HEK293 (cell line): Measurements from ENCODE around the gene ETNK2.
A peak's percentile ranks its signal among the peaks of the same experiment; 100 is the strongest.

Experiments
- CTCF ChIA-PET: fragments of 350-600 bp; formaldehyde crosslinking; extraction: SDS; loops from one replicate; lab custom pipeline; 2021; ENCODE audit warnings: antibody characterized with exemption; lab: Yijun Ruan, JAX
- POLR2A ChIA-PET: fragments of 300-600 bp; formaldehyde crosslinking; extraction: SDS; loops from one replicate; lab custom pipeline; 2020; ENCODE audit warnings: antibody characterized with exemption, inconsistent platforms; lab: Yijun Ruan, JAX
- H3K27ac ChIP-seq: fragments of 200-500 bp; sonication (Bioruptor generic); 2 replicates; pipeline ENCODE4 v1.5.1; 2014; ENCODE audit warnings: low read depth, low read length, control low read depth, inconsistent platforms; ENCODE audit errors: extremely low read depth
- H3K36me3 ChIP-seq, 2 experiments: fragments of 200-500 bp in 1 of 2; sonication (Bioruptor generic) in 1 of 2; 1 replicate in 1 of 2; 2 replicates in 1 of 2; pipeline ENCODE4 v1.5.1; 2014 to 2017; ENCODE audit warnings: inconsistent platforms in 2 of 2, low read length in 2 of 2; ENCODE audit not compliant: control insufficient read depth in 2 of 2, insufficient read depth in 1 of 2
- H3K4me1 ChIP-seq: fragments of 200-500 bp; sonication (Bioruptor generic); 2 replicates; pipeline ENCODE4 v1.5.1; 2014; ENCODE audit warnings: mild to moderate bottlenecking, low read length, inconsistent platforms; ENCODE audit not compliant: control insufficient read depth, insufficient read depth
- H3K4me3 ChIP-seq: 2 replicates; pipeline ENCODE4 v1.5.1; 2011; ENCODE audit warnings: low read depth, mild to moderate bottlenecking, control low read depth, low read length, moderate library complexity
- H3K9me3 ChIP-seq: fragments of 200-500 bp; sonication (Bioruptor generic); 2 replicates; pipeline ENCODE4 v1.5.1; 2014; ENCODE audit warnings: low read depth, low read length, inconsistent platforms; ENCODE audit not compliant: control insufficient read depth, insufficient read depth
- HOXA7 ChIP-seq: sonication (generic); formaldehyde crosslinking; IDR thresholded peaks from 2 replicates; pipeline ENCODE4 v1.8.1; 2022; ENCODE audit warnings: missing genetic modification reagents, borderline replicate concordance
- HOXC10 ChIP-seq: sonication (generic); formaldehyde crosslinking; IDR thresholded peaks from 2 replicates; pipeline ENCODE4 v1.8.1; 2023; ENCODE audit warnings: mild to moderate bottlenecking, missing genetic modification reagents
- KLF7 ChIP-seq: fragments of 450-650 bp; formaldehyde crosslinking; IDR thresholded peaks from 2 replicates; pipeline ENCODE4 v1.5.1; 2016; ENCODE audit warnings: missing biosample characterization, missing genetic modification characterization, borderline replicate concordance
- SALL2 ChIP-seq: fragments of 450-650 bp; formaldehyde crosslinking; IDR thresholded peaks from 2 replicates; pipeline ENCODE4 v1.5.0; 2017; ENCODE audit warnings: missing biosample characterization, mild to moderate bottlenecking, missing genetic modification characterization, borderline replicate concordance
- SCRT2 ChIP-seq: fragments of 450-650 bp; formaldehyde crosslinking; IDR thresholded peaks from 2 replicates; pipeline ENCODE4 v1.5.1; 2016; ENCODE audit warnings: missing biosample characterization, missing genetic modification characterization
- SP3 ChIP-seq: fragments of 450-650 bp; formaldehyde crosslinking; IDR thresholded peaks from 2 replicates; pipeline ENCODE4 v1.5.1; 2016; ENCODE audit warnings: missing biosample characterization, missing genetic modification characterization
- WT1 ChIP-seq: fragments of 450-650 bp; formaldehyde crosslinking; IDR thresholded peaks from 2 replicates; pipeline ENCODE4 v1.5.1; 2016; ENCODE audit warnings: missing biosample characterization, missing genetic modification characterization
- YY2 ChIP-seq: fragments of 450-650 bp; formaldehyde crosslinking; IDR thresholded peaks from 2 replicates; pipeline ENCODE4 v1.5.1; 2016; ENCODE audit warnings: missing biosample characterization, missing genetic modification characterization
- ZNF114 ChIP-seq: fragments of 450-650 bp; formaldehyde crosslinking; IDR thresholded peaks from 2 replicates; pipeline ENCODE4 v1.5.0; 2017; ENCODE audit warnings: missing biosample characterization, missing genetic modification characterization
- ZNF133 ChIP-seq: fragments of 450-650 bp; formaldehyde crosslinking; IDR thresholded peaks from 2 replicates; pipeline ENCODE4 v1.5.1; 2016; ENCODE audit warnings: missing biosample characterization, missing genetic modification characterization
- ZNF175 ChIP-seq: fragments of 450-650 bp; formaldehyde crosslinking; IDR thresholded peaks from 2 replicates; pipeline ENCODE4 v1.5.1; 2016; ENCODE audit warnings: missing biosample characterization, missing genetic modification characterization
- ZNF184 ChIP-seq: fragments of 450-650 bp; IDR thresholded peaks from 2 replicates; pipeline ENCODE4 v1.5.1; 2018; ENCODE audit warnings: missing biosample characterization, mild to moderate bottlenecking, missing genetic modification characterization
- ZNF19 ChIP-seq: fragments of 450-650 bp; formaldehyde crosslinking; IDR thresholded peaks from 2 replicates; pipeline ENCODE4; 2016; ENCODE audit warnings: missing biosample characterization, missing genetic modification characterization, low read depth
- ZNF2 ChIP-seq: fragments of 450-650 bp; formaldehyde crosslinking; IDR thresholded peaks from 2 replicates; pipeline ENCODE4 v1.5.1; 2016; ENCODE audit warnings: missing biosample characterization, missing genetic modification characterization
- ZNF221 ChIP-seq: fragments of 450-650 bp; formaldehyde crosslinking; IDR thresholded peaks from 2 replicates; pipeline ENCODE4 v1.5.1; 2017; ENCODE audit warnings: missing biosample characterization, missing genetic modification characterization, borderline replicate concordance
- ZNF248 ChIP-seq: fragments of 450-650 bp; formaldehyde crosslinking; IDR thresholded peaks from 2 replicates; pipeline ENCODE4 v1.5.1; 2017; ENCODE audit warnings: missing biosample characterization, missing genetic modification characterization
- ZNF280D ChIP-seq: fragments of 450-650 bp; formaldehyde crosslinking; IDR thresholded peaks from 2 replicates; pipeline ENCODE4 v1.5.1; 2016; ENCODE audit warnings: missing biosample characterization, missing genetic modification characterization
- ZNF292 ChIP-seq: fragments of 450-650 bp; formaldehyde crosslinking; IDR thresholded peaks from 2 replicates; pipeline ENCODE4 v1.5.1; 2016; ENCODE audit warnings: low read depth, missing biosample characterization, missing genetic modification characterization, borderline replicate concordance
- ZNF350 ChIP-seq: fragments of 450-650 bp; formaldehyde crosslinking; IDR thresholded peaks from 2 replicates; pipeline ENCODE4 v1.5.0; 2017; ENCODE audit warnings: missing biosample characterization, mild to moderate bottlenecking, missing genetic modification characterization
- ZNF366 ChIP-seq: fragments of 450-650 bp; formaldehyde crosslinking; conservative IDR thresholded peaks from 2 replicates; pipeline ENCODE4 v1.5.1; 2016; ENCODE audit warnings: missing biosample characterization, missing genetic modification characterization
- ZNF521 ChIP-seq: fragments of 450-650 bp; formaldehyde crosslinking; IDR thresholded peaks from 2 replicates; pipeline ENCODE4 v1.5.1; 2017; ENCODE audit warnings: missing biosample characterization, mild to moderate bottlenecking, missing genetic modification characterization
- ZNF555 ChIP-seq: fragments of 450-650 bp; formaldehyde crosslinking; conservative IDR thresholded peaks from 2 replicates; pipeline ENCODE4 v1.5.1; 2017; ENCODE audit warnings: missing biosample characterization, mild to moderate bottlenecking, missing genetic modification characterization, inconsistent platforms
- ZNF624 ChIP-seq: fragments of 450-650 bp; formaldehyde crosslinking; IDR thresholded peaks from 2 replicates; pipeline ENCODE4 v1.5.1; 2017; ENCODE audit warnings: missing biosample characterization, missing genetic modification characterization
- ZNF664 ChIP-seq: fragments of 450-650 bp; formaldehyde crosslinking; IDR thresholded peaks from 2 replicates; pipeline ENCODE4 v1.5.1; 2016; ENCODE audit warnings: missing biosample characterization, missing genetic modification characterization
- ZNF768 ChIP-seq: fragments of 450-650 bp; formaldehyde crosslinking; IDR thresholded peaks from 2 replicates; pipeline ENCODE4 v1.5.1; 2018; ENCODE audit warnings: missing biosample characterization, mild to moderate bottlenecking, missing genetic modification characterization
- ZNF837 ChIP-seq: fragments of 450-650 bp; formaldehyde crosslinking; IDR thresholded peaks from 2 replicates; pipeline ENCODE4 v1.5.1; 2016; ENCODE audit warnings: missing biosample characterization, missing genetic modification characterization

Gene ETNK2

GRCh38 chr1:204149107-204149506, 2.7 kb downstream of the ETNK2 start:
- Histone ChIP-seq H3K9me3 (no peaks in the 10 kb centered on the region), H3K27ac (no peak overlapping the region), H3K4me3 (no peak overlapping the region), H3K4me1 (peaks cover 3% of the 10 kb centered on the region), H3K36me3 (peaks cover 0 to 12% of the 10 kb centered on the region in 2 experiments; a peak in 1 of 3 replicates)
- POLR2A ChIA-PET, result no interaction called here
- CTCF ChIA-PET, result interaction anchor here (0.6 to 2.9 kb wide), 4 partner anchors 13 to 644 kb away, joined by 3 to 9 read pairs (median 4); no protein-coding TSS in a partner anchor
- TF ChIP-seq ZNF221 (tag by site-specific recombination) (no peak), SCRT2 (0 out of 2 replicates have a peak, but pooled peaks have one; percentile 12), ZNF624 (no peak), WT1 (tag by site-specific recombination) (no peak)

GRCh38 chr1:204147406-204148383, 4.1 kb downstream of the ETNK2 start:
- peaks cover 3% of the 10 kb centered on the region for H3K4me1 ChIP-seq
- no peak overlapping the region for H3K27ac ChIP-seq

GRCh38 chr1:204146965-204147364, 4.9 kb downstream of the ETNK2 start:
- no peaks in the 10 kb centered on the region for H3K4me1 ChIP-seq
- CTCF ChIA-PET, result interaction anchor here (0.7 kb wide), 1 partner anchor 10 kb away, joined by 4 read pairs; no protein-coding TSS in a partner anchor
- H3K9me3 ChIP-seq, result no peaks in the 10 kb centered on the region
- H3K27ac ChIP-seq, result no peak overlapping the region
- peaks cover 0 to 12% of the 10 kb centered on the region in 2 experiments; a peak in 1 of 3 replicates for H3K36me3 ChIP-seq
- TF ChIP-seq ZNF133 (tag by site-specific recombination) (no peak), ZNF521 (tag by site-specific recombination) (no peak), ZNF114 (tag by site-specific recombination) (no peak), HOXC10 (CRISPR knock-in tag) (no peak), ZNF2 (tag by site-specific recombination) (no peak)
- POLR2A ChIA-PET, result no interaction called here
- no peak overlapping the region for H3K4me3 ChIP-seq

More at GRCh38 chr1:204147406-204148383, 4.1 kb downstream of the ETNK2 start:
- CTCF ChIA-PET, result interaction anchor here (0.7 to 1.5 kb wide), 2 partner anchors 11 to 15 kb away, joined by 4 to 6 read pairs; no protein-coding TSS in a partner anchor
- TF ChIP-seq HOXA7 (CRISPR knock-in tag) (no peak), ZNF350 (no peak), ZNF768 (tag by site-specific recombination) (no peak), ZNF292 (tag by site-specific recombination) (no peak), ZNF248 (tag by site-specific recombination) (no peak), KLF7 (no peak), ZNF280D (no peak), ZNF664 (tag by site-specific recombination) (no peak), ZNF555 (tag by site-specific recombination) (no peak), YY2 (no peak), ZNF19 (no peak), SALL2 (tag by site-specific recombination) (no peak), ZNF184 (tag by site-specific recombination) (no peak), ZNF366 (tag by site-specific recombination) (no peak), ZNF175 (tag by site-specific recombination) (no peak), SP3 (tag by site-specific recombination) (no peak), ZNF837 (tag by site-specific recombination) (no peak)
- Histone ChIP-seq H3K36me3 (peaks cover 0 to 12% of the 10 kb centered on the region in 2 experiments; a peak in 1 of 3 replicates), H3K4me3 (no peak overlapping the region), H3K9me3 (no peaks in the 10 kb centered on the region)
- POLR2A ChIA-PET, result no interaction called here
